OCI-M2 (cell line): ENCODE results near the gene NELL1.
"Not testable (repeated sequence)": the region's sequence is repeated elsewhere in the genome, so short reads cannot be mapped to it uniquely, and the experiment has no call there.

Experiments used
- DNase-seq: peaks from one replicate; lab custom pipeline; 2025; ENCODE audit not compliant: unreplicated experiment; lab: John Stamatoyannopoulos, UW

The NELL1 gene

DNA sequence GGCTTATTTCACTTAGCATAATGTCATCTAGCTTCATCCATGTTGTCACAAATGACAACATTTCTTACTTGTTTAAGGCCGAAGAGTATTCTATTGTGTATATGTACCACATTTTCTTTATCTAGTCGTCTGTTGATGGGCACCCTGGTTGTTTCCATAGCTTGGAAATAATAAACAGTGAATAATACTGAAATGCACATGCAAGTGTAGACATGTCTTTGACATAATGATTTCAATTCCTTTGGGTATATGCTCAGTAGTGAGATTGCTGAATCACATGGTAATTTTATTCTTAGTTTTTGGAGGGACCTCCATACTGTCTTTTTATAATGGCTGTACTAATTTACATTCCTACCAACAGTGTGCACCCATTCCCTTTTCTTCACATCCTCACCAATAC lies 508.0 kb downstream of the NELL1 start:
- no peak for DNase-seq

DNA sequence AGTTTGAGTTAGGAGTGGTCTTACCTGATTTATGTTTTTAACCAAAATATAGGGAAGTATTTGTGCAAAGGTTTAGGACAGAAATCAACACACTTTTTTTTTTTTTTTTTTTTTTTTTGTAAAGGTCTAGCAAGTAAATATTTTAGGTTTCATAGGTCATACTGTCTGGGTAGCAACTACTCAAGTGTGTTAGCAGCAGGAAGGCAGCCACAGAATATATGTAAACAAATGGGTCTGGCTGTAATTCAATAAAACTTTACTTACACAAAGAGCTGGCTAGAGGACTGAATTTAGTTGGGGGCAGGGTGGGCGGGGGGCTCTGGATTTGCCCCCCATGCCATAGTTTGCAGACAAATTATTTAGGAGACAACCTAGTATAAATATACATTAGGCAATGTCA lies 510.4 kb downstream of the NELL1 start:
- DNase-seq = no peak

DNA sequence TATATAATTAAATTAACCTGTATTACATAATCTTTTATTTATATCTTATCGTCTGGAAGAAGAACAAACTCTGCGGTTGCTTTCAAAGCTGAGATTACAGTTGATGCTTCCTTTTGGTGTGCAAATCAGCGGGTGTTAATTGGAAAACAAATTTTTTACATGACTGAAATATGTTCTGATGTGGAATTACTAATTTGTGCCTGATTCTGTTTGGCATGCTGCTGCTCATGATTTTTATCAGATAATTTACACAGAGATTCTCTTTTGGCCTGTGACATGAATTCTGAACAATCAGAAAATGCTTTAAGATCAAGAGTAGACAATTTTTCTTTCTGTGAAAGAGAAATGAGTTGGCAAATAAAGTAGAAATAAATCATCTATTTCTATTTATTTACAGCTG lies 510.8 kb downstream of the NELL1 start:
- DNase-seq = no peak

DNA sequence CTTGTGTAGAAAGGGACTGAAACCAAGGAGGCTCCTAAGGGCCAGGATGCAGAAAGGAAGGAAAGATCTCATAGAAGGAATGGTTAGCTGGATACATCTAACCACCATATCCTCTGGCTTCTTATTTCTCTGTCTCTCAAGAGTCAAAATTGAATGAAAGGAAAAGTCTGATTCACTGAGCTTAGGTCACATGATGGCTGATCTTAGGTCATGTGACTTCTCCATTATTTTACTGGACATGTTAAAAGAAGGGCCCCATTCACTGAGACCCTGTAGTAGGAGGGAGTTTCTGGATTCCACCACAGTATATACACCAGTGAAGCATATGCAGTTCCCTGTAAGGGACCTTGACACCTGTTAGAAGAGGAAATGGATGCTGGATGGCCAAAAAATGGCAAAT lies 516.6 kb downstream of the NELL1 start:
- DNase-seq = no peak

DNA sequence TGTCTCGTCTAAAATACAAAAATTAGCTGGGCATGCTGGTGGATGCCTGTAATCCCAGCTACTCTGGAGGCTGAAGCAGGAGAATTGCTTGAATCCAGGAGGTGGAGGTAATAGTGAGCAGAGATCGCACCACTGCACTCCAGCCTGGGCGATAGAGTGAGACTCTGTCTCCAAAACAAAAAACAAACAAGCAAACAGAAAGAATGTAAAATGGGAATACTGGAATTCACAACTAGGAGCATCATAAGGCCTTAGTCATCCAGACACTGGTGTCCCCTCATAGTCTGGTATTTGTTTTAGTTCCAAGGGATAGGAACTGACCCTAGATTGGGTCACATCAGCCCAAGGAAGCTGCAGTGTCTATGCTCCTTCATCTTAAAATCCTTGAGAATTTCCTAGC lies 520.8 kb downstream of the NELL1 start:
- no peak for DNase-seq

DNA sequence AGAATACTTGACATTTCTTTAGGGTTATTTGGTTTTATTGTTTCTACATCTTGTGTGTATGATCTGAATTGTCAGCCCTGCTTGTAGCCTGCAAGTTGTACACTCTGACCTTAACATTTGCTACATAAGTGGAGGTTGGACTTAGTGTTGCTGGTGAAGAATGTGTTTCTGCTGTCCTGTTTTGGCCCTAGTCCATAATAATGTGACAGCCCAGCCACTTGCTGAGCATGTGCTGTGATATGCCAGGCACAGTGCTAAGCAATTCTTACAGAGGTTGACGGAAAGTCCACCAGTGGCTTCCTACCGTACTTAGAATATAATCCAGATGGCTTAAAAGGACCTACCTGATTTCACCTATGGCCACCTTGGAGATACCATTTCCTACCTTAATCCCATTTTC lies 526.6 kb downstream of the NELL1 start:
- no peak for DNase-seq

DNA sequence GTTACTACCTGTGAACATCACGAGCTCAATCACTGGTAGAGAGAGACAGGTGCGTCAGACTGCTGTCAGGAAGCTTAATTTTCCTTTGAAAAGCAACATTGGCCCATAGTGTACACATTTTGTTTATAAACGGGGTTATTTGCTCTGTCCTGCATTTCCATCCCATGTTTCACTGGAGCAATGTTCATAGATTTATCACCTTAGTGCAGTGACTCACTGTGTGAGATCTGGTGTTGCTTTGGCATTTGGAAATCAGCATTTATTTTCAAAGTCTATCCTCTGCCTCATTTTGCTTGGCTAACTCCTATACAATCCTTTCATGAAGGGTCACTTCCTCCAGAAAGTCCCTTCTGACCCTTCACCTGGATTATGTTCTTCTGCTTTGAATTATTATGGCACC lies 529.1 kb downstream of the NELL1 start:
- DNase-seq = no peak

DNA sequence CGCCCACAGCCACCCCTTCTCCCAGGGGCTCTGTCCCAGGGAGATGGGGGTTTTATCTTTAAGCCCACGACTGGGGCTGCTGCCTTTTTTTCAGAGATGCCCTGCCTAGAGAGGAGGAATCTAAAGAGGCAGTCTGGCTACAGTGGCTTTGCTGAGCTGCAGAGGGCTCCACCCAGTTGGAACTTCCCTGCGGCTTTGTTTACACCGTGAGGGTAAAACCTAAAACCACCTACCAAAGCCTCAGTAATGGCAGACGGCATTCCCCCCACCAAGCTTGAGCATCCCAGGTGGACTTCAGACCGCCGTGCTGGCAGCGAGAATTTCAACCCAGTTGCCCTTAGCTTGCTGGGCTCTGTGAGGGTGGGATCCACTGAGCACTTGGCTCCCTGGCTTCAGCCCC lies 535.8 kb downstream of the NELL1 start:
- no peak for DNase-seq

DNA sequence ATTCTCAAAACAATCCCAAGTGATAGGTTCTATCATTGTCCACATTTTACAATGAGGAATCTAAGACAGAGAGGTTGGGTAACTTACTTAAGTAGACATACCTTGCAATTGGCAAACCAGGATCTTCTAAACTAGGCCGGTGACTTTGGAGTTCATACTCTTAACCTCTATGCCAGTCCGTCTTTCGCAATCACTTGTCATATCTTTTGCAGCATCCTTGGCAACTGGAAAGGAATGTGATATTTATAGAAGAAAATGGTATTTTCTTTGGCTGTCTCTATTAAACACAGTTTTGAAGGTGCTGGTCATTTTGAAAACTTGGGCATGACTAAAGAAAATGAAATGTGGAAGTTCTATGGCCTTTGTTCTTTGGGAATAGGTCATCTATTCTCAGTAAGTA lies 556.5 kb downstream of the NELL1 start:
- DNase-seq = no peak

DNA sequence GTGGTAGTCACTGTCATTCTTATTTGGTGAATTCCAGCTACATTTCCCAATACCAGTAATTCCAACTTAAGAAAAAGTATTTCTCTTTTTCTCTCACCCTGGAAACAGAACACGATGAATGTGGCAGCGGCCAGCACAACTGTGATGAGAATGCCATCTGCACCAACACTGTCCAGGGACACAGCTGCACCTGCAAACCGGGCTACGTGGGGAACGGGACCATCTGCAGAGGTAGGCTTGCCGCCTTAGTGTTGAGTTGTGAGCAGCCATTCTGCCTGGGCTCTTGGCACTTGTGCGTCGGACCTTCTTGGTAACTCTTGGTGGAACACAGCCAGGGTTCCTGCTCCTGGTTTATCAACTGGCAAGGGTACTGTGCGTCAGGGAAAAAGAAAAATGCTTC lies 559.8 kb downstream of the NELL1 start:
- no peak for DNase-seq

DNA sequence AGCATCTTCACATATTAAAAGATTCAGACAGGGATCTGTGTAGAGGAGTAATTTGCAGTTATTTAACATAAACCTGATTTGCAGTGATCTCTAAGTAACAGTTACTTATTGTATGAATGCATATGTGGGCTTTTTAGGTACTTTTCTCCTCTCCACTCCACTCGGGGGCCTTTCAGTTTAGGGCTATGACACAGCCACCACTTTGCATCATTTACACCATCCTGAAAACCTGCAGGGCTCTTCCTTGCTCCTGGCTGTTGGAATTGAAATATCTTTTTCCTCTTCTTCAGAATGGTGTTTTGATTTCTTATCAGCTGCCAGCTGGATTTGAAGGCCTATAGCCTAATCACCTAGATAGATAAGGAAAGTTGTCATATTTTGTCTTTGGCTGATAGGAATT lies 580.8 kb downstream of the NELL1 start:
- DNase-seq = no peak

DNA sequence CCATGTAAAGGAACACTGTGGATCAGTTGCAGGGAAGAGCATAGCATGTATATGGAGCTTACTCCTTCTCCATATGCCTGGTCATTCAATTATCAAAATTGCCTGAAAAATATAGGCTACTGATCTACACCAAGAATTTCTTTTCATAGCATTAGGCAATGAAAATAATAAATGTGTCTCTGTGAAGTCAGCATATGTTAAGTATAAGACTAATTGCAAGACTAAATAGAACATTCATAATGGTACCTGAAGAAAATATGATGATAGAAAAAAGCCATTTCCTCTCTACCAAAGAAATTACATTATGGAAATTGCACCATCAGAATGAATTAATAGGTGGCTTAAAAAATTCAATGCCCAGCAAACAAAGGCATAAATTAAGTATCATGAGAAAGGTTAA lies 584.7 kb downstream of the NELL1 start:
- DNase-seq = no peak

DNA sequence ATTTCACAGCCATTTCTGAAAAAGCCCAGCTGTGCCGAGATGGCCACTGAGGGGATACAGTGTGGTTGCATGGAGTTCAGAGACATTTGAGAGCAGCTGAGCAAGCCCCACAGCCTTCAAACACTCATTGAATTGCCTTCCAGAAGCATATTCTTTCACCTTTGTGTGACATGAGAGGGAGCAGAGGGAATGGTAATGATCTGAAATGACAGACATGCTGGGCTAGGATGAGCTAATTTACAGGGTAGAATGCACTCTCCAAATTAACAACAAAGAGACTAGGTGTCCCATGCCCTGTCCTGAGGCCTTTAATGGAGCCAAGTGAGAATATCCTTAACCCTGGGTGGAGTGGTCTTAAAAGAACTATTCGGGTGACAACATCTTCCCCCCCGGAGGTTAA lies 585.4 kb downstream of the NELL1 start:
- DNase-seq = no peak

DNA sequence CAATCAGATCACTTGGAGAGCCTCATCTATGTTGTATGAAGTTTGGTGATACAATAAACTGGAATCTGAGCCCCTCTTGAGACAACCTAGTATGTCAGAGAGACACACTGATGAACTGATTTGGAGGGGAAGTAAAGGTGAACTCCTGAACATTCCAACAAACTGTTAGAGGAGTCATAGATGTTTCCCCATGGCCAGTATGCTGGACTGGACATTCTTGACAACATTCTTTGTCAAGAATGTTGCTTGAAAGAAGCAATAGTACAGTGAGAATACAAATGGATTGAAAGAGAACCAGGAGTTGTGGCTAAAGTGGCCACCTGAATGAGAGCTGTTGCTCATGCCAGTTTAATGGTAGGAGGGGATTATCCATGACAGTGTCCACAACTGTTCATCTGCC lies 588.1 kb downstream of the NELL1 start:
- no peak for DNase-seq

DNA sequence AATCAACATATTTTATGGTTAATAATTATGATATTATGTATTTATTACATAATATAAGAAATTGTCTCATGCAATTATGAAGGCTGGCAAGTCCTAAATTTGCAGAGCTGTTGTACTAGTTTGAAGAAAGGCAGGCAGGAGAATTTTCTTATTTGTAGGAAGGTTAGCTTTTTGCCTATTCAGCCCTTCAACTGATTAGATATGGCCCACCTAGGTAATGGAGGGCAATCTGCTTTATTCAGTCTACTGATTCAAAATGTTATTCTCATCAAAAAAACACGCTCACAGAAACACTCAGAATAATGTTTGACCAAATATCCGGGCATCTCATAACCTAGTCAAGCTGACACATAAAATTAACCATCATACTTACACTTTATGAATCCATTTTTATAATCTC lies 589.0 kb downstream of the NELL1 start:
- no peak for DNase-seq

DNA sequence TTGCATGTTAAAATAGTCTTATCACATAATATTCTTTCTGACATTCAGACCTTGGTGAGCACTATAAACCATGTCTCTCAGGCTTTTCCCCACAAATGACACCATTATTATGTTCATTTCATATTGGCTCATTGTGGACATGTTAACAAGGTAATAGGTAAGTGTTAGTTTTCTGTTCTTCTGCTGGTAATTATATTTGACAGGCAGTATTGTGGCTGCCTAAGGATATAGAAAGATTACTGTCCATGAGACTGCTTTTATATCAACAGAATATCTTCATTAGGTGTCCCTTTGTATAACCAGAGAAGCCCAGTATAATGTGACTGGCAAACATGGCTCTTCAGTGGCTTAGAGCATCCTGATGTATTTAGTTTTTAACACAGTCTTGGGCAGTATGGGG lies 590.7 kb downstream of the NELL1 start:
- DNase-seq = no peak

DNA sequence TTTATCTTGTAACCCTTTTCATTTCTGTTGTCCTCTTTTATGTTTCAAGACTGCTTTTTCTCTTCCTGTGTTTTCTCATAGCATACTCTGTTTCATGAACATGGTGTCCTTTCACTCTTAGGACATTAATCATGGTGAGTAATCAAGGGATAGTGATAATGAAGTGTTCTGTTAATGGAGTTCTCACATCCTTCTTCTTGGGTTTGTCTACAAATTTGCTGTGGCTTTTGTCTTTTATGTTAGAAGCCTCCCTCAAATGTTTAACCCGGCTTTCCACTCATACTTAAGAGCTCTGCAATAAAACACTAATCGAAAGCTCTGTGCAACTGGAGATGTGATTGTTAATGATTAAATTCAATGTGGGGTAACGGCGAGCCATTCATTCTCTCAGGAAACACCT lies 593.6 kb downstream of the NELL1 start:
- DNase-seq = no peak

DNA sequence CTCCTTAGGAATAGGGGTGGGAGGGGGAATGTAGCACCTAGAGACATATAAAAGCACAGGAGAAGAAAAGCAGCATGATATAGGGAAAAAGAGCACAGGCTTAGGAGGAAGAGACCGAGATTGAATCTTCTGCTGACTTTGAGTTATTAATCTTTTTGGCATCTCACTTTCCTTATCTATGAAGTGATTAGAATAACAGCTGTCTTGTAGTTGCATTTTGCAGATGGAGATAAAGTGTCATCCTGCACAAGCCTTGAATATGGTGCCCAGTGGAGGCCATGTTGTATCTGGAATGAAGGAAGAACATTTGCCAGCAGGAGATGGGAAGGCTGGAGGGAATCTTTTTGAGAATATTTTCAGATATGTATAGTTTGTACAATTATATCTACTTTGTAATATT lies 594.7 kb downstream of the NELL1 start:
- no peak for DNase-seq

DNA sequence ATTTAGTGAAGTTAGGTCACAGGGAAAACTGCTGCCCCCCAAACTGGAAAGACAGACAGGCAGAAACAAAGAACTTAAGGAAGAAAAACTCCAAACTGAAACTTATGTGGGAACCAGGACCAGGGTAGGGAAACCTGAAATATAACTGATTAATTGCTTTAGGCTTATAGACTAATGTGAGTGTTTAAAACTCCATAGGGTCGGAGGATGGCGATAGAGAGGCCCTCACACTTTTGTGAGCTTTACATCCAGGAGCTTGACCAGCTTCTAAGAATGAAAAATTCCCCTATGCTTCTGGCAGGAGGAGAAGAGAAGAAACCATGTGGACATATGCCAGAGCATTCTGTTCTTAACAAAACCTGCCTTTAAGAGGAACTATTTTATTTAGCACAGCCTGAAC lies 598.6 kb downstream of the NELL1 start:
- no peak for DNase-seq

DNA sequence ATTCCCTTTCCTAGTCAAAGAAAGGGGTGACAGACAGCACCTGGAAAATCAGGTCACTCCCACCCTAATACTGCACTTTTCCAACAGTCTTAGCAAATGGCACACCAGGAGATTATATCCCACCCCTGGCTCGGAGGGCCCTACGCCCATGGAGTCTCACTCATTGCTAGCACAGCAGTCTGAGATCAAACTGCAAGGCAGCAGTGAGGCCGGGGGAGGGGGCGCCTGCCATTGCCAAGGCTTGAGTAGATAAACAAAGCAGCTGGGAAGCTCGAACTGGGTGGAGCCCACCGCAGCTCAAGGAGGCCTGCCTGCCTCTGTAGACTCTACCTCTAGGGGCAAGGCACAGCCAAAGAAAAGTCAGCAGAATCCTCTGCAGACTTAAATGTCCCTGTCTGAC lies 602.8 kb downstream of the NELL1 start:
- DNase-seq = not testable (repeated sequence)

DNA sequence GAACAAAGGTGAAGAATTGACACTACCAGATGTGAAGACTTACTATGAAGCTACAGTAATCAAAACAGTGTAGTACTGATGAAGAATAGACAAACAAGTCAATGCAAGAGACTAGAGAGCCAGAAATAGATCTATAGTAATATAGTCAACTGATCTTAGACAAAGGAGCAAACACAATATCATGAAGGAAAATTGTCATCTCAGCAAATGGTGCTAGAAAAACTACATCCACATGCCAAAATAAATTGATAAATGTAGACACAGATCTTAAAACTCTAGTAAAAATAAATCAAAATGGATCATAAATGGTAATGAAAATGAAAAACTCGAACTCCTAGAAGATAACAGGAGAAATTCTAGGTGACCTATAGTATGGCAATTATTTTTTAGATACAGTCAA lies 609.5 kb downstream of the NELL1 start:
- DNase-seq = no peak

DNA sequence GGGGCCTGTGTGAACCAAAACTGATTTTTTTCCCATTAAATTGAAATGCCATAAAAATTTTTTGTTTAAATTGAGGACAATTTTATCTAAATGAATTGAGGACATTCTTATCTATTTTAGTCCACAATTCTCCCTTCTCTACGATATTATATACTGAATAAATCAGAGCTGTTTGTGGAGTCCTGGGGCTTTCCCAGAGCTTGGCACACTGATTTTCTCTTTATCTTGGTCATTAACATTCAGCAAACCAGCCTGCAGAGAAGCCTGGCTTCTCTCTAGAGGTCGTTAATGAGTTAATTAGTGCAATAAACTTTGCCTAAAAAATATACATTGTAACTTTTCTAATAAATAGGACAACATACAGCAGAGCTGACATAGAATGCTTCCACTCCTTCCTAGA lies 615.7 kb downstream of the NELL1 start:
- DNase-seq = no peak

DNA sequence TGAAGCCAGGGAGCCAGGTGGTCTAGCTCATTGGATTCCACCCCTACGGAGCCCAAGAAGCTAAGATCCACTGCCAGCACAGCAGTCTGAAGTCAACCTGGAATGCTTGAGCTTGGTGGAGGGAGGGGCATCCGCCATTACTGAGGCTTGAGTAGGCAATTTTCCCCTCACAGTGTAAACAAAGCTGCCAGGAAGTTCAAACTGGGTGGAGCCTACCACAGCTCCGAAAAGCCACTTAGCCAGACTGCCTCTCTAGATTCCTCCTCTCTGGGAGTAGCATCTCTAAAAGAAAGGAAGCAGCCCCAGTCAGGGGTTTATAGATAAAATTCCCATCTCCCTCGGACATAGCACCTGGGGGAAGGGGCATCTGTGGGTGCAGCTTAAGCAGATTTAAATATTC lies 620.3 kb downstream of the NELL1 start:
- no peak for DNase-seq

DNA sequence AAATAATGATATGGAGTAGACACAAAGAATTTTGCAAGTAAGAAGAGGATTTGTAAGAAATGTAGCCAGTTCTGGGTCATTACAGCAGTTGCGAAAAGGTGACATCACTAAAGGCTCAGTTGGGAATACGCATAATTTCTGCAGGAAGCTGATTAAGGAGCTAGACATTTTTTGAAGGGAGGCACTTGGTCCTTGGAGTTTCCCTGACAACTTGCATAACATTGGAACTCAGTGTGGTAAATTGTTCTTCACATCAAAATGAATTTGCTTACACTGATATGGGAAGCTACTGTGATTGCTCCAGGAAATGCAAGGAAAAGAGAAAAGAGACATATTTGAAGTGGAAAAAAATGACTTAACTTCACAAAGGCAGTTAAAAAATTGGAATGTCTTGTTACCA lies 626.1 kb downstream of the NELL1 start:
- DNase-seq = no peak
